Fibroblast of lung (primary cell): Measurements from ENCODE around the gene NR4A1. TPM values are rescaled to one million over a fixed set of nuclear protein-coding genes. Genes with fewer than 3 reads are reported as not detected.

Source experiments
- DNase-seq, 2 donors: peaks; one replicate each; pipeline versions ENCODE4 v3.0.0 to v3.0.0-alpha.2; 2010; ENCODE audit warnings: low read depth in 2 of 2
- H2AFZ ChIP-seq: 2 replicates; pipeline ENCODE4 v1.5.1; 2012; ENCODE audit warnings: low read length, control low read depth, inconsistent platforms
- H3K27ac ChIP-seq: 2 replicates; pipeline ENCODE4 v1.5.1; 2011; ENCODE audit warnings: low read length, control low read depth; ENCODE audit not compliant: insufficient read depth
- H3K27me3 ChIP-seq: 2 replicates; pipeline ENCODE4 v1.5.1; 2011; ENCODE audit warnings: mild to moderate bottlenecking, low read length; ENCODE audit not compliant: control insufficient read depth, insufficient read depth
- H3K36me3 ChIP-seq: 2 replicates; pipeline ENCODE4 v1.5.1; 2011; ENCODE audit warnings: low read length; ENCODE audit not compliant: control insufficient read depth, insufficient read depth
- H3K4me1 ChIP-seq: 2 replicates; pipeline ENCODE4 v1.5.1; 2011; ENCODE audit warnings: low read length; ENCODE audit not compliant: control insufficient read depth, insufficient read depth; ENCODE audit errors: extremely low read depth
- H3K4me2 ChIP-seq: 2 replicates; pipeline ENCODE4 v1.5.1; 2011; ENCODE audit warnings: low read length, control low read depth; ENCODE audit not compliant: insufficient read depth; ENCODE audit errors: extremely low read depth
- H3K4me3 ChIP-seq, 4 experiments: fragments of 200-600 bp in 1 of 4; sonication (generic) in 1 of 4; replicated peaks in 1 of 4; 2 replicates each; pipeline ENCODE4 v1.5.1; 2011 to 2016; ENCODE audit warnings: low read length in 4 of 4, low read depth in 3 of 4, mild to moderate bottlenecking in 3 of 4, control low read depth in 2 of 4, inconsistent platforms in 1 of 4, mixed read lengths in 1 of 4; ENCODE audit not compliant: insufficient read depth in 1 of 4; ENCODE audit errors: control extremely low read depth in 1 of 4
- H3K79me2 ChIP-seq: 2 replicates; pipeline ENCODE4 v1.5.1; 2012; ENCODE audit warnings: mild to moderate bottlenecking, low read length, inconsistent platforms; ENCODE audit not compliant: control insufficient read depth, insufficient read depth
- H3K9ac ChIP-seq: 2 replicates; pipeline ENCODE4 v1.5.1; 2011; ENCODE audit warnings: mild to moderate bottlenecking, low read length, control low read depth; ENCODE audit not compliant: insufficient read depth
- H3K9me3 ChIP-seq: 2 replicates; pipeline ENCODE4 v1.5.1; 2012; ENCODE audit warnings: low read depth, low read length; ENCODE audit not compliant: control insufficient read depth, insufficient read depth
- H4K20me1 ChIP-seq: 2 replicates; pipeline ENCODE4 v1.5.1; 2011; ENCODE audit warnings: low read length; ENCODE audit not compliant: control insufficient read depth, insufficient read depth; ENCODE audit errors: extremely low read depth
- CTCF ChIP-seq, 2 donors: IDR thresholded peaks in 1 of 2; conservative IDR thresholded peaks in 1 of 2; 1 replicate in 1 of 2; 2 replicates in 1 of 2; pipeline ENCODE4 v1.5.1; 2011 to 2012; ENCODE audit warnings: low read length in 2 of 2, control low read depth in 1 of 2, inconsistent platforms in 1 of 2, low read depth in 1 of 2, mild to moderate bottlenecking in 1 of 2
- EZH2 ChIP-seq: IDR thresholded peaks from 2 replicates; pipeline ENCODE4 v1.5.1; 2012; ENCODE audit warnings: low read length, control low read depth, mild to moderate bottlenecking; ENCODE audit errors: missing control alignments
- polyA plus RNA-seq, 2 donors: library from polyadenylated mRNA; depleted of rRNA in 1 of 2; stranded (reverse) in 1 of 2; unstranded in 1 of 2; fragments of >200 nt; gene quantifications; 2 replicates each; pipeline ENCODE4 v1.2.1, GENCODE V29; 2011 to 2012; ENCODE audit warnings: missing spikeins in 1 of 2
- total RNA-seq: library from RNA; depleted of rRNA; stranded (reverse); fragments of >200 nt; gene quantifications from 2 replicates; pipeline ENCODE4 v1.2.1, GENCODE V29; 2014

NR4A1 gene
- total and polyA plus RNA-seq, 2 donors (not counting 1 experiment from before 2014, with no cell fraction given): 3.8 to 4.1 TPM

DNA sequence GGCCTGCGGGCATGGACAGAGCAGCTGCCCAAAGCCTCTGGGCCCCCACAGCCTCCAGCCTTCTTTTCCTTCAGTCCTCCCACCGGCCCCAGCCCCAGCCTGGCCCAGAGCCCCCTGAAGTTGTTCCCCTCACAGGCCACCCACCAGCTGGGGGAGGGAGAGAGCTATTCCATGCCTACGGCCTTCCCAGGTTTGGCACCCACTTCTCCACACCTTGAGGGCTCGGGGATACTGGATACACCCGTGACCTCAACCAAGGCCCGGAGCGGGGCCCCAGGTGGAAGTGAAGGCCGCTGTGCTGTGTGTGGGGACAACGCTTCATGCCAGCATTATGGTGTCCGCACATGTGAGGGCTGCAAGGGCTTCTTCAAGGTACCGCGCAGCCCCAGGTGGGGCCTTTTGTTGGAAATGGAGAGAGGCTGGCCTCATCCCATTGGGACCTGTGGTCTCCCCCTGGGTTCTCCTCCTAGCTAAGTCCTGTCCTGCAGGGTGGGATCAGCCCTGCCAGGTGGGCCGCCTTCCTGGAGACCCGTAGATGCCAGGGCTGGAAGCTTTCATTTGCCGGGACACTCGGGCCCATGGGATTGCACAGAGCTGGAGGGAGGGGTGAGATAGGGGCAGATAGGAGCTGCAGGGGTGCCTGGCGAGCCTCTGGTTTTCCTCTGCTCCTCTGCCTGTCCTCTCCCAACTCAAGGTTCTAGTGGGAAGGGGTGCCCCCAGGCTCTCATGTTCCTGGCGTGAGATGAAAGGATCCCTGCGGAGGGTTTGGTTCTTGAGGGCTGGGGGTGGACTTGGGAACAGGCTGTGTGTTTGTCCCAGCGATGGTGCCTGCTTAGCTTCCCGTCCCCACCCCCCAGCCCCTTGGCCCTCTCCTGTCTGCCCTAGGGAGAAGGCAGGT is 3.8 kb downstream of the NR4A1 start:
- Histone ChIP-seq H3K27ac (no peak overlapping the region), H3K4me3 (no peak overlapping the region), H3K79me2 (no peaks in the 10 kb centered on the region), H2AFZ (no peak overlapping the region), H3K36me3 (peaks cover 10% of the 10 kb centered on the region), H3K9me3 (no peaks in the 10 kb centered on the region), H3K4me1 (peaks cover 8% of the 10 kb centered on the region), H3K27me3 (no peaks in the 10 kb centered on the region), H3K9ac (no peak overlapping the region), H3K4me2 (no peak overlapping the region), H4K20me1 (no peaks in the 10 kb centered on the region)
- TF ChIP-seq EZH2 (no peak), CTCF (conservative IDR thresholded peaks at IDR 0.05 in 1 of 2, IDR thresholded peaks at IDR 0.05 in 1 of 2; ENCODE audit: low read depth in 1 of 2, low read length in 2 of 2) (no peak)
- peak in 1 of 2 donors; percentile 15 for DNase-seq

GRCh38 chr12:52055731-52056711 is 4.8 kb downstream of the NR4A1 start:
- Histone ChIP-seq H3K36me3 (peaks cover 10% of the 10 kb centered on the region), H3K27ac (no peak overlapping the region), H3K4me3 (no peak overlapping the region), H3K79me2 (no peaks in the 10 kb centered on the region), H4K20me1 (no peaks in the 10 kb centered on the region), H3K9me3 (no peaks in the 10 kb centered on the region), H2AFZ (no peak overlapping the region), H3K27me3 (no peaks in the 10 kb centered on the region), H3K4me2 (no peak overlapping the region), H3K4me1 (peaks cover 2% of the 10 kb centered on the region), H3K9ac (no peak overlapping the region)
- no peak for TF ChIP-seq EZH2
- no peak for TF ChIP-seq CTCF (conservative IDR thresholded peaks at IDR 0.05 in 1 of 2, IDR thresholded peaks at IDR 0.05 in 1 of 2; ENCODE audit: low read depth in 1 of 2, low read length in 2 of 2)
- peak in 1 of 2 donors; percentile 43 for DNase-seq
